Effector memory CD4-positive, alpha-beta T cell (primary cell): ENCODE measurements around the gene UBE2G1.

ENCODE experiments used
- DNase-seq, 3 donors: peaks; one replicate each; pipeline ENCODE4 v3.0.0-alpha.2; 2020
- H3K27ac ChIP-seq: 2 replicates; pipeline ENCODE4 v1.7.0; 2013; ENCODE audit warnings: mild to moderate bottlenecking, low read length, moderate library complexity; ENCODE audit not compliant: insufficient read depth, poor library complexity, severe bottlenecking
- H3K27me3 ChIP-seq: replicated peaks from 2 replicates; pipeline ENCODE4 v1.7.0; 2013; ENCODE audit warnings: mild to moderate bottlenecking, low read length; ENCODE audit not compliant: insufficient read depth, control insufficient read depth, poor library complexity, severe bottlenecking
- H3K36me3 ChIP-seq: 2 replicates; pipeline ENCODE4 v1.7.0; 2013; ENCODE audit warnings: mild to moderate bottlenecking, low read length, moderate library complexity; ENCODE audit not compliant: control insufficient read depth, insufficient read depth
- H3K4me1 ChIP-seq: 2 replicates; pipeline ENCODE4 v1.7.0; 2013; ENCODE audit warnings: low read length, mild to moderate bottlenecking; ENCODE audit not compliant: control insufficient read depth, insufficient read depth, poor library complexity, severe bottlenecking
- H3K4me3 ChIP-seq: 2 replicates; pipeline ENCODE4 v1.7.0; 2013; ENCODE audit warnings: low read length, low read depth, mild to moderate bottlenecking; ENCODE audit not compliant: insufficient read depth, poor library complexity, severe bottlenecking
- H3K9me3 ChIP-seq: 2 replicates; pipeline ENCODE4 v1.7.0; 2013; ENCODE audit warnings: mild to moderate bottlenecking, low read length, moderate library complexity; ENCODE audit not compliant: control insufficient read depth
- total RNA-seq, 3 donors: gene quantifications; one replicate each; lab custom pipeline; 2026; lab: John Stamatoyannopoulos, UW

Gene UBE2G1
- 53.4 to 80.2 (median 66.6) reads per million in 3 donors for total RNA-seq

GRCh38 chr17:4366327-4367063, at the start of gene UBE2G1:
TSS of gene UBE2G1 (minus strand) at chr17:4366675. CDS start at chr17:4366316, 359 bp downstream.
- peaks cover 10% of the 10 kb centered on the region for H3K4me1 ChIP-seq
- DNase-seq: peak; percentile 97 to 98 (median 98)
- H3K27ac ChIP-seq: peak within 1 kb of the TSS; percentile 93
- no peaks in the 10 kb centered on the region for H3K9me3 ChIP-seq
- H3K27me3 ChIP-seq: no peaks in the 10 kb centered on the region
- peaks cover 3% of the 10 kb centered on the region for H3K36me3 ChIP-seq
- peak within 1 kb of the TSS; percentile 99 for H3K4me3 ChIP-seq

GRCh38 chr17:4412933-4413831, 46.7 kb upstream of the UBE2G1 start:
- no peaks in the 10 kb centered on the region for H3K36me3 ChIP-seq
- no peaks in the 10 kb centered on the region for H3K27me3 ChIP-seq
- H3K27ac ChIP-seq: no peak overlapping the region
- no peak overlapping the region for H3K4me3 ChIP-seq
- DNase-seq: peak; percentile 70 to 84 (median 76)
- peaks cover 5% of the 10 kb centered on the region for H3K4me1 ChIP-seq
- H3K9me3 ChIP-seq: no peaks in the 10 kb centered on the region

GRCh38 chr17:4411201-4411600, 44.7 kb upstream of the UBE2G1 start:
- Histone ChIP-seq H3K9me3 (no peaks in the 10 kb centered on the region), H3K27me3 (no peaks in the 10 kb centered on the region), H3K4me1 (peaks cover 5% of the 10 kb centered on the region), H3K4me3 (no peak overlapping the region), H3K36me3 (no peaks in the 10 kb centered on the region), H3K27ac (no peak overlapping the region)
- DNase-seq: no peak

- Histone ChIP-seq H3K4me1 (peaks cover 5% of the 10 kb centered on the region), H3K36me3 (no peaks in the 10 kb centered on the region), H3K9me3 (no peaks in the 10 kb centered on the region), H3K27me3 (no peaks in the 10 kb centered on the region), H3K4me3 (no peak overlapping the region), H3K27ac (no peak overlapping the region)
- no peak for DNase-seq
Measured at GRCh38 chr17:4409659-4410058, 43.2 kb upstream of the UBE2G1 start.

- H3K27me3 ChIP-seq: no peaks in the 10 kb centered on the region
- H3K9me3 ChIP-seq: no peaks in the 10 kb centered on the region
- no peaks in the 10 kb centered on the region for H3K36me3 ChIP-seq
- no peak for DNase-seq
- peaks cover 1% of the 10 kb centered on the region for H3K4me1 ChIP-seq
- no peak overlapping the region for H3K27ac ChIP-seq
- H3K4me3 ChIP-seq: no peak overlapping the region
Measured at GRCh38 chr17:4407851-4408250, 41.4 kb upstream of the UBE2G1 start.

- Histone ChIP-seq H3K4me1 (no peaks in the 10 kb centered on the region), H3K36me3 (no peaks in the 10 kb centered on the region), H3K4me3 (no peak overlapping the region), H3K27me3 (no peaks in the 10 kb centered on the region), H3K9me3 (no peaks in the 10 kb centered on the region), H3K27ac (no peak overlapping the region)
- DNase-seq: no peak
Measured at GRCh38 chr17:4407216-4407615, 40.7 kb upstream of the UBE2G1 start.

GRCh38 chr17:4406386-4406785, 39.9 kb upstream of the UBE2G1 start:
- Histone ChIP-seq H3K27me3 (no peaks in the 10 kb centered on the region), H3K36me3 (no peaks in the 10 kb centered on the region), H3K9me3 (no peaks in the 10 kb centered on the region), H3K4me3 (no peak overlapping the region), H3K4me1 (no peaks in the 10 kb centered on the region), H3K27ac (no peak overlapping the region)
- no peak for DNase-seq

- Histone ChIP-seq H3K4me1 (no peaks in the 10 kb centered on the region), H3K4me3 (no peak overlapping the region), H3K27me3 (no peaks in the 10 kb centered on the region), H3K27ac (no peak overlapping the region), H3K36me3 (no peaks in the 10 kb centered on the region), H3K9me3 (no peaks in the 10 kb centered on the region)
- DNase-seq: no peak
Measured at GRCh38 chr17:4405699-4406098, 39.2 kb upstream of the UBE2G1 start.

GRCh38 chr17:4405038-4405669, 38.7 kb upstream of the UBE2G1 start:
- H3K4me3 ChIP-seq: no peak overlapping the region
- no peaks in the 10 kb centered on the region for H3K4me1 ChIP-seq
- no peaks in the 10 kb centered on the region for H3K9me3 ChIP-seq
- no peak overlapping the region for H3K27ac ChIP-seq
- DNase-seq: no peak
- H3K36me3 ChIP-seq: no peaks in the 10 kb centered on the region
- no peaks in the 10 kb centered on the region for H3K27me3 ChIP-seq
